GM12878 (cell line): ENCODE results near the gene PDE6A. TPM values are rescaled to one million over a fixed set of nuclear protein-coding genes. Genes with fewer than 3 reads are reported as not detected.

Experiments used
- ATAC-seq: fragments of 200-7000 bp; cut with Tn5 transposase; 3 replicates; pipeline ENCODE4 v1.9.1; 2020; ENCODE audit warnings: mild to moderate bottlenecking, moderate library complexity
- BruUV-seq: library from RNA; stranded (reverse); fragments of 400-500 nt; replicated peaks from 2 replicates; lab custom pipeline; 2021; lab: Mats Ljungman, UMichigan
- CTCF ChIA-PET: fragments of 300-600 bp; sonication (Branson Sonifier 250); formaldehyde crosslinking; extraction: SDS; loops from one replicate; lab custom pipeline; 2021; ENCODE audit warnings: inconsistent platforms; lab: Yijun Ruan, JAX
- POLR2A ChIA-PET: fragments of 350-600 bp; formaldehyde crosslinking; extraction: SDS; loops from one replicate; lab custom pipeline; 2021; ENCODE audit warnings: inconsistent platforms; lab: Charles Lee
- RAD21 ChIA-PET: fragments of 300-600 bp; sonication (Branson Sonifier 250); formaldehyde crosslinking; loops from one replicate; lab custom pipeline; 2023; ENCODE audit warnings: antibody characterized with exemption; ENCODE audit not compliant: unreplicated experiment; lab: Charles Lee
- SMC1A ChIA-PET: fragments of 300-600 bp; sonication (Branson Sonifier 250); formaldehyde crosslinking; loops from one replicate; lab custom pipeline; 2023; ENCODE audit not compliant: unreplicated experiment, uncharacterized antibody; lab: Charles Lee
- DNase-seq: peaks from one replicate; pipeline ENCODE4 v3.0.0-alpha.2; 2011; ENCODE audit warnings: low read depth, low spot score
- FAIRE-seq: peaks from 3 replicates; lab custom pipeline; 2011; peaks lifted over from hg19 to GRCh38; lab: Jason Lieb, UNC
- H2AFZ ChIP-seq: 2 replicates; pipeline ENCODE4 v1.6.0; 2011; ENCODE audit warnings: low read depth, low read length, control low read depth; ENCODE audit not compliant: control insufficient read depth
- H3K27ac ChIP-seq: 2 replicates; pipeline ENCODE4 v1.5.1; 2011; ENCODE audit warnings: control low read depth; ENCODE audit not compliant: control insufficient read depth, insufficient read depth
- H3K27me3 ChIP-seq, 2 experiments: replicated peaks in 1 of 2; 2 replicates each; pipeline versions ENCODE4 v1.6.0 to v1.6.1; 2011; ENCODE audit warnings: low read length in 1 of 2; ENCODE audit not compliant: control insufficient read depth in 2 of 2, insufficient read depth in 2 of 2
- H3K36me3 ChIP-seq, 2 experiments: 2 replicates each; pipeline ENCODE4 v1.5.1; 2011; ENCODE audit warnings: low read length in 1 of 2; ENCODE audit not compliant: control insufficient read depth in 2 of 2, insufficient read depth in 2 of 2
- H3K4me1 ChIP-seq: 2 replicates; pipeline ENCODE4 v1.6.1; 2011; ENCODE audit warnings: mild to moderate bottlenecking, low read length, moderate library complexity, mixed read lengths; ENCODE audit not compliant: control insufficient read depth, insufficient read depth
- H3K4me2 ChIP-seq: 2 replicates; pipeline ENCODE4 v1.6.0; 2011; ENCODE audit warnings: control low read depth; ENCODE audit not compliant: control insufficient read depth, insufficient read depth
- H3K4me3 ChIP-seq: fragments of 200-600 bp; sonication (generic); 2 replicates; pipeline ENCODE4 v1.5.1; 2016
- H3K79me2 ChIP-seq: 2 replicates; pipeline ENCODE4 v1.6.0; 2011; ENCODE audit warnings: low read length; ENCODE audit not compliant: control insufficient read depth, insufficient read depth
- H3K9ac ChIP-seq: 2 replicates; pipeline ENCODE4 v1.8.0; 2011; ENCODE audit warnings: low read length, control low read depth, mixed read lengths; ENCODE audit not compliant: control insufficient read depth, insufficient read depth
- H3K9me3 ChIP-seq: replicated peaks from 3 replicates; pipeline ENCODE4 v1.5.1; 2011; ENCODE audit warnings: mild to moderate bottlenecking, low read length; ENCODE audit not compliant: control insufficient read depth, insufficient read depth
- H4K20me1 ChIP-seq: 2 replicates; pipeline ENCODE4 v1.6.0; 2011; ENCODE audit not compliant: control insufficient read depth, insufficient read depth
- ASH2L ChIP-seq: fragments of 300-600, 200-600 bp; sonication (generic); IDR thresholded peaks from 2 replicates; pipeline ENCODE4 v1.6.1; 2017; ENCODE audit warnings: low read depth, mild to moderate bottlenecking, borderline replicate concordance
- EZH2 ChIP-seq: IDR thresholded peaks from 2 replicates; pipeline ENCODE4 v1.6.1; 2012; ENCODE audit warnings: low read depth, mild to moderate bottlenecking, control low read depth, inconsistent platforms, low read length, borderline replicate concordance; ENCODE audit not compliant: control insufficient read depth
- HCFC1 ChIP-seq: fragments of 150-350 bp; IDR thresholded peaks from 2 replicates; pipeline ENCODE4 v1.6.1; 2014; ENCODE audit warnings: low read length
- HDGF ChIP-seq: fragments of 450-650 bp; IDR thresholded peaks from 2 replicates; pipeline ENCODE4 v1.6.1; 2016; ENCODE audit warnings: antibody characterized with exemption
- TCF7 ChIP-seq: IDR thresholded peaks from 2 replicates; pipeline ENCODE4 v1.6.1; 2014; ENCODE audit warnings: antibody characterized with exemption, borderline replicate concordance
- ZNF274 ChIP-seq: IDR thresholded peaks from one replicate; pipeline ENCODE4 v1.8.0; 2011; ENCODE audit not compliant: insufficient read length, insufficient read depth
- WGBS: methylation state at CpG from one replicate; pipeline ENCODE4 v1.1.6; 2016; ENCODE audit warnings: low lambda C conversion rate; ENCODE audit not compliant: insufficient replicate concordance, insufficient coverage; ENCODE audit errors: missing lambda C conversion rate; 5-methylcytosine and 5-hydroxymethylcytosine counted together
- in situ Hi-C: fragments of 300-500 bp; cut with MboI; formaldehyde crosslinking; loops from 9 replicates; pipeline ENCODE4 v1.14.3; 2018; ENCODE audit warnings: mixed read lengths
- intact Hi-C: fragments of 100-400 bp; cut with micrococcal nuclease; formaldehyde crosslinking; loops from one replicate; pipeline ENCODE4 v1.14.2; 2022; ENCODE audit not compliant: unreplicated experiment
- polyA plus RNA-seq, 11 experiments: library from polyadenylated mRNA; depleted of rRNA in 4 of 11; unstranded in 6 of 11; stranded (reverse) in 5 of 11; fragments of >200 nt; fragmentation: Nextera tagmentation in 4 of 11; fragmentation: Illumina TruSeq in 1 of 11; extraction: Ambion mirVana in 4 of 11; extraction: Trizol in 1 of 11; gene quantifications; 1 replicate in 1 of 11; 2 replicates in 10 of 11; pipeline versions ENCODE4 v1.2.1 to v1.2.3, GENCODE V29; 2011 to 2016; ENCODE audit warnings: inconsistent platforms in 2 of 11, missing spikeins in 2 of 11, low read depth in 1 of 11
- total RNA-seq, 4 experiments: library from RNA; depleted of rRNA in 3 of 4; stranded (reverse); fragments of >200 nt in 3 of 4; fragmentation: Illumina TruSeq in 1 of 4; extraction: Trizol in 1 of 4; gene quantifications; 2 replicates each; pipeline versions ENCODE4 v1.2.1 to v1.2.3, GENCODE V29; 2013 to 2021
- TF ChIP-seq, protein P1 (sequence below): IDR thresholded peaks from 2 replicates; pipeline ENCODE4 v1.6.1; 2012; ENCODE audit warnings: low read length, inconsistent platforms
- TF ChIP-seq, protein P2 (sequence below): fragments of 450-650 bp; IDR thresholded peaks from 2 replicates; pipeline ENCODE4 v1.6.1; 2017; ENCODE audit warnings: borderline replicate concordance

The PDE6A gene
- total and polyA plus RNA-seq, 10 of the 15 experiments (the other 5 are each of a cell fraction or from before 2014, with no cell fraction given): 0.05 to 0.26 TPM; not detected in 8

DNA sequence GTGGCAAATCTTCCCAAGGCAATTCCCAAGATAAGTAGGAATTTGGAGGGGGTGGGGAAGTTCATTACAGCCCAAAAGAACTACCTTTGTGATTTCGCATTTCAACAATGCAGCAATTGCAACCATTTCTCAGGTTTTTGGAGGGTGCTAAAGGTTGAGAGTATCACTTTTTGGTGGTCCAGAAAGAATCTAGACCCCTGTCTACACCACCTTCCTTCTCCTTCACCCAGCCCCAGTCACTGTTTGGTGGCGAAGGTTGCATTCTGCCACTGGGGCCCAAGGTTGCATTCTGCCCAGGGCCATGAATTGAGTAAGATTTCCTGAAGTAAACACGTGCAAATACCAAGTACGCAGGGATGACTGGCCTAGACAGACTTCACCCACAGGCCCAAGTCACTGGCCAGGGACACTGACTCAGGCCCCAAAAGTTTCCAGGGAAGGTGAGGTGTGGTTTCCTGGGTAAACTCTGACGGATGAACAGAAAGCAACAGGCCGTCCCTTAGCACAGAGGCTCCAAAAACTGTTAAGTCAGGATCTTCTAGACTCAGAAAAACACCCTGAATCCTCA, 5.7 kb downstream of the PDE6A start:
- Histone ChIP-seq H3K79me2 (no peaks in the 10 kb centered on the region), H3K9me3 (no peaks in the 10 kb centered on the region), H3K36me3 (no peaks in the 10 kb centered on the region), H2AFZ (no peak overlapping the region), H3K27ac (no peak overlapping the region), H3K4me3 (no peak overlapping the region), H3K27me3 (no peaks in the 10 kb centered on the region; a peak in 1 of 4 replicates), H3K4me2 (no peak overlapping the region), H3K9ac (no peak overlapping the region), H3K4me1 (no peaks in the 10 kb centered on the region), H4K20me1 (no peaks in the 10 kb centered on the region)
- no peak for DNase-seq
- 63% methylated on average over 6 of the region's 6 CpGs for WGBS
- in situ Hi-C loops (no loop called here), intact Hi-C loops (no loop called here)
- ChIA-PET RAD21 (no interaction called here), SMC1A (interaction anchor here (0.8 to 0.9 kb wide), 2 partner anchors 10 to 21 kb away, joined by 3 read pairs; no protein-coding TSS in a partner anchor), CTCF (no interaction called here), POLR2A (no interaction called here)
- no peak for FAIRE-seq
- TF ChIP-seq ZNF274 (no peak), HCFC1 (no peak), HDGF (no peak), EZH2 (no peak), ASH2L (no peak), TCF7 (no peak)
- TF ChIP-seq, protein P1, sequence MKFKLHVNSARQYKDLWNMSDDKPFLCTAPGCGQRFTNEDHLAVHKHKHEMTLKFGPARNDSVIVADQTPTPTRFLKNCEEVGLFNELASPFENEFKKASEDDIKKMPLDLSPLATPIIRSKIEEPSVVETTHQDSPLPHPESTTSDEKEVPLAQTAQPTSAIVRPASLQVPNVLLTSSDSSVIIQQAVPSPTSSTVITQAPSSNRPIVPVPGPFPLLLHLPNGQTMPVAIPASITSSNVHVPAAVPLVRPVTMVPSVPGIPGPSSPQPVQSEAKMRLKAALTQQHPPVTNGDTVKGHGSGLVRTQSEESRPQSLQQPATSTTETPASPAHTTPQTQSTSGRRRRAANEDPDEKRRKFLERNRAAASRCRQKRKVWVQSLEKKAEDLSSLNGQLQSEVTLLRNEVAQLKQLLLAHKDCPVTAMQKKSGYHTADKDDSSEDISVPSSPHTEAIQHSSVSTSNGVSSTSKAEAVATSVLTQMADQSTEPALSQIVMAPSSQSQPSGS: no peak
- TF ChIP-seq, protein P2, sequence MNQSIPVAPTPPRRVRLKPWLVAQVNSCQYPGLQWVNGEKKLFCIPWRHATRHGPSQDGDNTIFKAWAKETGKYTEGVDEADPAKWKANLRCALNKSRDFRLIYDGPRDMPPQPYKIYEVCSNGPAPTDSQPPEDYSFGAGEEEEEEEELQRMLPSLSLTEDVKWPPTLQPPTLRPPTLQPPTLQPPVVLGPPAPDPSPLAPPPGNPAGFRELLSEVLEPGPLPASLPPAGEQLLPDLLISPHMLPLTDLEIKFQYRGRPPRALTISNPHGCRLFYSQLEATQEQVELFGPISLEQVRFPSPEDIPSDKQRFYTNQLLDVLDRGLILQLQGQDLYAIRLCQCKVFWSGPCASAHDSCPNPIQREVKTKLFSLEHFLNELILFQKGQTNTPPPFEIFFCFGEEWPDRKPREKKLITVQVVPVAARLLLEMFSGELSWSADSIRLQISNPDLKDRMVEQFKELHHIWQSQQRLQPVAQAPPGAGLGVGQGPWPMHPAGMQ: no peak
- no peak for ATAC-seq
- BruUV-seq: no TSS peak
